A549 treated with DMSO at 1 μM for 4 hours (cell line): ENCODE data around the gene GPR4. TPM values are rescaled to one million over a fixed set of nuclear protein-coding genes. Genes with fewer than 3 reads are reported as not detected.

Experiments
- total RNA-seq: library from RNA; stranded (reverse); fragments of 200-300 nt; extraction: Qiagen RNA extraction; gene quantifications from 5 replicates; pipeline ENCODE4 v1.2.3, GENCODE V29; 2022; ENCODE audit warnings: low read depth

GPR4 gene
- 0.07 to 0.15 TPM (median 0.09 TPM) in 4 of 5 replicates, not detected in the other for total RNA-seq

GRCh38 chr19:45601524-45602374 is at the start of gene GPR4:
TSS of gene GPR4 (minus strand) at chr19:45602212. CDS start at chr19:45591866, 10,346 bp downstream.

GRCh38 chr19:45638930-45639729 is 37.1 kb upstream of the GPR4 start, which contains the start of gene EML2:
TSS of gene EML2 (minus strand) at chr19:45639397. CDS start at chr19:45639376, 21 bp downstream.

DNA sequence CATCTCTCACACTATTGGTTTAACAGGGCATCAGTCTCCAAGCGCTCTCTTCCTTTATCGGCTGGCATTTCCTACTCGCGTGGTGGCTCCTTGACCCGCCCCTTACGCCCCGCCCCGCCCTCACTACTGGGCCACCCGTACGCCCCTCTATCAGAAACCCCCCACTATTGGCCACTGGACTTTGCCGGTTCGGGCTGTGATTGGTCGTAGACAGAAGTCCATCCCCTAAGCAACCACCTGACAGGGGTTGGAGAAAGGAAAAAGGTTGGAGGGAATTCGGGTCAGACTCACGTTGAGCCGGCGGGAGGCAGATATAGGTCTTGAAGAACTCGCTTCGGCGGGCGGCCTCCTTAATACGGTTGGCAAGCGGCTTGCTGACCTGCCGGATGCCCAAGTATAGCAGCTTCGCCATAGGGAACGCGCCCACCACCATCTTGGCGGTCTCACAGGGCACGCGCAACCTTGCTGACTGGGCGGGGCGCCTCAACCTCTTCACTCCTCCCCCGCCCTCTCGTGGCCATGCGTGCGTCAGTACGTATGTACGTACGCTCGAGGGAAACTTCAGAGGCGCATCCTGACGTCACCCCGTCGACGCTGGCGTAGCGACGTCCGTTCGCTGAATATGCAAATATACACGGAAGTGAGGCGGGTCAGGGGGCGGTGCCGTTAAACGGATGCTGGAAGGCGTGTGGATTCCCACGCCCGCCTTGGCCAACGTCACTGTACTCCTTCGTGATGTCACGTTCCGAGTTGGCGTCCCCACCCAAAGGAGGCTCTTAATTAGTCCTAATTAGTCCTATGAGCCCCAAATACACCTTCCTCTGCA is 17.5 kb downstream of the GPR4 start, which contains the start of gene OPA3:
TSS of gene OPA3 (minus strand) at position 471 of the 826 bp plus-strand sequence. CDS start at position 433, 38 bp downstream.

Other genes with a start within 250 kb of the GPR4 start
- gene ERCC2, start 231.6 kb downstream of the GPR4 start, total RNA-seq: 10.2 to 14.6 TPM (median 13.4 TPM) in 5 replicates
- gene PPP1R13L, start 197.1 kb downstream of the GPR4 start, total RNA-seq: 30.2 to 35.2 TPM (median 31.0 TPM) in 5 replicates
- gene POLR1G, start 195.6 kb downstream of the GPR4 start, total RNA-seq: 40.7 to 56.0 TPM (median 48.7 TPM) in 5 replicates
- gene ERCC1, start 178.3 kb downstream of the GPR4 start, total RNA-seq: 147 to 163 TPM (median 151 TPM) in 5 replicates
- gene FOSB, start 134.2 kb downstream of the GPR4 start, total RNA-seq: 15.1 to 22.9 TPM (median 18.9 TPM) in 5 replicates
- 9.4 to 11.8 TPM (median 10.4 TPM) in 5 replicates for gene RTN2, start 105.2 kb downstream of the GPR4 start, total RNA-seq
- 6.3 to 7.3 TPM (median 6.6 TPM) in 5 replicates for gene PPM1N, start 103.8 kb downstream of the GPR4 start, total RNA-seq
- gene VASP, start 94.7 kb downstream of the GPR4 start, total RNA-seq: 105 to 127 TPM (median 123 TPM) in 5 replicates
- 12.6 to 17.5 TPM (median 17.0 TPM) in 5 replicates for gene OPA3, start 17.4 kb downstream of the GPR4 start, total RNA-seq
- 20.5 to 26.3 TPM (median 23.3 TPM) in 5 replicates for gene EML2, start 37.2 kb upstream of the GPR4 start, total RNA-seq
- 2.2 to 3.4 TPM (median 2.9 TPM) in 5 replicates for gene GIPR, start 66.0 kb upstream of the GPR4 start, total RNA-seq
- 748 to 924 TPM (median 768 TPM) in 5 replicates for gene SNRPD2, start 89.7 kb upstream of the GPR4 start, total RNA-seq
- gene QPCTL, start 90.5 kb upstream of the GPR4 start, total RNA-seq: 8.4 to 10.0 TPM (median 9.2 TPM) in 5 replicates
- gene FBXO46, start 128.7 kb upstream of the GPR4 start, total RNA-seq: 9.4 to 12.7 TPM (median 10.2 TPM) in 5 replicates
- gene MEIOSIN, start 131.2 kb upstream of the GPR4 start, total RNA-seq: 0.06 to 0.07 TPM (median 0.07 TPM) in 3 of 5 replicates, not detected in the others
- 19.5 to 36.3 TPM (median 30.2 TPM) in 5 replicates for gene SIX5, start 167.0 kb upstream of the GPR4 start, total RNA-seq
- gene DMPK, start 180.3 kb upstream of the GPR4 start, total RNA-seq: 41.5 to 59.1 TPM (median 51.1 TPM) in 5 replicates
- 27.0 to 40.1 TPM (median 36.3 TPM) in 5 replicates for gene DMWD, start 190.6 kb upstream of the GPR4 start, total RNA-seq
- 0.03 TPM in 1 of 5 replicates, not detected in the others for gene RSPH6A, start 213.1 kb upstream of the GPR4 start, total RNA-seq